Measurements from ENCODE around the gene SNX30.

- no peak for TF ChIP-seq EZH2 (IDR thresholded peaks at IDR 0.05; ENCODE audit: insufficient read depth, poor library complexity, severe bottlenecking)
- TF ChIP-seq EZH2phosphoT487 (IDR thresholded peaks at IDR 0.05; ENCODE audit: insufficient read depth, low read depth), result no peak
These were observed 3.5 kb upstream of the SNX30 start for GRCh38 chr9:112747094-112747493.
